HG03103 (cell line): ENCODE data around the gene STH.
"Not testable (repeated sequence)": the region's sequence is repeated elsewhere in the genome, so short reads cannot be mapped to it uniquely, and the experiment has no call there.

Experiments used
- ATAC-seq: cut with Tn5 transposase; IDR thresholded peaks from one replicate; pipeline ENCODE4 v1.9.1; 2021; ENCODE audit warnings: low read depth; ENCODE audit not compliant: unreplicated experiment

Gene STH

DNA sequence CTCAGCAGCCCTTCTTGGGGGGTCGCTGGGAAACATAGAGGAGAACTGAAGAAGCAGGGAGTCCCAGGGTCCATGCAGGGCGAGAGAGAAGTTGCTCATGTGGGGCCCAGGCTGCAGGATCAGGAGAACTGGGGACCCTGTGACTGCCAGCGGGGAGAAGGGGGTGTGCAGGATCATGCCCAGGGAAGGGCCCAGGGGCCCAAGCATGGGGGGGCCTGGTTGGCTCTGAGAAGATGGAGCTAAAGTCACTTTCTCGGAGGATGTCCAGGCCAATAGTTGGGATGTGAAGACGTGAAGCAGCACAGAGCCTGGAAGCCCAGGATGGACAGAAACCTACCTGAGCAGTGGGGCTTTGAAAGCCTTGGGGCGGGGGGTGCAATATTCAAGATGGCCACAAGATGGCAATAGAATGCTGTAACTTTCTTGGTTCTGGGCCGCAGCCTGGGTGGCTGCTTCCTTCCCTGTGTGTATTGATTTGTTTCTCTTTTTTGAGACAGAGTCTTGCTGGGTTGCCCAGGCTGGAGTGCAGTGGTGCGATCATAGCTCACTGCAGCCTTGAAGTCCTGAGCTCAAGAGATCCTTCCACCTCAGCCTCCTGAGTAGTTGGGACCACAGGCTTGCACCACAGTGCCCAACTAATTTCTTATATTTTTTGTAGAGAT, 3.4 kb downstream of the STH start:
- no peak for ATAC-seq

DNA sequence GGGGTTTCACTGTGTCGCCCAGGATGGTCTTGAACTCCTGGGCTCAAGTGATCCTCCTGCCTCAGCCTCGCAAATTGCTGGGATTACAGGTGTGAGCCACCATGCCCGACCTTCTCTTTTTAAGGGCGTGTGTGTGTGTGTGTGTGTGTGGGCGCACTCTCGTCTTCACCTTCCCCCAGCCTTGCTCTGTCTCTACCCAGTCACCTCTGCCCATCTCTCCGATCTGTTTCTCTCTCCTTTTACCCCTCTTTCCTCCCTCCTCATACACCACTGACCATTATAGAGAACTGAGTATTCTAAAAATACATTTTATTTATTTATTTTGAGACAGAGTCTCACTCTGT, 3.9 kb downstream of the STH start:
- ATAC-seq: no peak

DNA sequence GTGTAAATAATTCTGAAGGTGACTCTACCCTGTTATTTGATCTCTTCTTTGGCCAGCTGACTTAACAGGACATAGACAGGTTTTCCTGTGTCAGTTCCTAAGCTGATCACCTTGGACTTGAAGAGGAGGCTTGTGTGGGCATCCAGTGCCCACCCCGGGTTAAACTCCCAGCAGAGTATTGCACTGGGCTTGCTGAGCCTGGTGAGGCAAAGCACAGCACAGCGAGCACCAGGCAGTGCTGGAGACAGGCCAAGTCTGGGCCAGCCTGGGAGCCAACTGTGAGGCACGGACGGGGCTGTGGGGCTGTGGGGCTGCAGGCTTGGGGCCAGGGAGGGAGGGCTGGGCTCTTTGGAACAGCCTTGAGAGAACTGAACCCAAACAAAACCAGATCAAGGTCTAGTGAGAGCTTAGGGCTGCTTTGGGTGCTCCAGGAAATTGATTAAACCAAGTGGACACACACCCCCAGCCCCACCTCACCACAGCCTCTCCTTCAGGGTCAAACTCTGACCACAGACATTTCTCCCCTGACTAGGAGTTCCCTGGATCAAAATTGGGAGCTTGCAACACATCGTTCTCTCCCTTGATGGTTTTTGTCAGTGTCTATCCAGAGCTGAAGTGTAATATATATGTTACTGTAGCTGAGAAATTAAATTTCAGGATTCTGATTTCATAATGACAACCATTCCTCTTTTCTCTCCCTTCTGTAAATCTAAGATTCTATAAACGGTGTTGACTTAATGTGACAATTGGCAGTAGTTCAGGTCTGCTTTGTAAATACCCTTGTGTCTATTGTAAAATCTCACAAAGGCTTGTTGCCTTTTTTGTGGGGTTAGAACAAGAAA, 5.1 kb downstream of the STH start:
- ATAC-seq: no peak

DNA sequence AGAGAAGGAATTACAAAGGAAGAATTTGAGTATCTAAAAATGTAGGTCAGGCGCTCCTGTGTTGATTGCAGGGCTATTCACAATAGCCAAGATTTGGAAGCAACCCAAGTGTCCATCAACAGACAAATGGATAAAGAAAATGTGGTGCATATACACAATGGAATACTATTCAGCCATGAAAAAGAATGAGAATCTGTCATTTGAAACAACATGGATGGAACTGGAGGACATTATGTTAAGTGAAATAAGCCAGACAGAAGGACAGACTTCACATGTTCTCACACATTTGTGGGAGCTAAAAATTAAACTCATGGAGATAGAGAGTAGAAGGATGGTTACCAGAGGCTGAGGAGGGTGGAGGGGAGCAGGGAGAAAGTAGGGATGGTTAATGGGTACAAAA, 7.0 kb downstream of the STH start:
- ATAC-seq: not testable (repeated sequence)

DNA sequence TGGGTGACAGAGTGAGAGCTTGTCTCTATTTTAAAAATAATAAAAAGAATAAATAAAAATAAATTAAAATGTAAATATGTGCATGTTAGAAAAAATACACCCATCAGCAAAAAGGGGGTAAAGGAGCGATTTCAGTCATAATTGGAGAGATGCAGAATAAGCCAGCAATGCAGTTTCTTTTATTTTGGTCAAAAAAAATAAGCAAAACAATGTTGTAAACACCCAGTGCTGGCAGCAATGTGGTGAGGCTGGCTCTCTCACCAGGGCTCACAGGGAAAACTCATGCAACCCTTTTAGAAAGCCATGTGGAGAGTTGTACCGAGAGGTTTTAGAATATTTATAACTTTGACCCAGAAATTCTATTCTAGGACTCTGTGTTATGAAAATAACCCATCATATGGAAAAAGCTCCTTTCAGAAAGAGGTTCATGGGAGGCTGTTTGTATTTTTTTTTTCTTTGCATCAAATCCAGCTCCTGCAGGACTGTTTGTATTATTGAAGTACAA, 8.5 kb downstream of the STH start:
- ATAC-seq: no peak

DNA sequence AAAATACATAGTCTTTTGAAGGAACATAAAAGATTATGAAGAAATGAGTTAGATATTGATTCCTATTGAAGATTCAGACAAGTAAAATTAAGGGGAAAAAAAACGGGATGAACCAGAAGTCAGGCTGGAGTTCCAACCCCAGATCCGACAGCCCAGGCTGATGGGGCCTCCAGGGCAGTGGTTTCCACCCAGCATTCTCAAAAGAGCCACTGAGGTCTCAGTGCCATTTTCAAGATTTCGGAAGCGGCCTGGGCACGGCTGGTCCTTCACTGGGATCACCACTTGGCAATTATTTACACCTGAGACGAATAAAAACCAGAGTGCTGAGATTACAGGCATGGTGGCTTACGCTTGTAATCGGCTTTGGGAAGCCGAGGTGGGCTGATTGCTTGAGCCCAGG, 9.5 kb downstream of the STH start:
- no peak for ATAC-seq

DNA sequence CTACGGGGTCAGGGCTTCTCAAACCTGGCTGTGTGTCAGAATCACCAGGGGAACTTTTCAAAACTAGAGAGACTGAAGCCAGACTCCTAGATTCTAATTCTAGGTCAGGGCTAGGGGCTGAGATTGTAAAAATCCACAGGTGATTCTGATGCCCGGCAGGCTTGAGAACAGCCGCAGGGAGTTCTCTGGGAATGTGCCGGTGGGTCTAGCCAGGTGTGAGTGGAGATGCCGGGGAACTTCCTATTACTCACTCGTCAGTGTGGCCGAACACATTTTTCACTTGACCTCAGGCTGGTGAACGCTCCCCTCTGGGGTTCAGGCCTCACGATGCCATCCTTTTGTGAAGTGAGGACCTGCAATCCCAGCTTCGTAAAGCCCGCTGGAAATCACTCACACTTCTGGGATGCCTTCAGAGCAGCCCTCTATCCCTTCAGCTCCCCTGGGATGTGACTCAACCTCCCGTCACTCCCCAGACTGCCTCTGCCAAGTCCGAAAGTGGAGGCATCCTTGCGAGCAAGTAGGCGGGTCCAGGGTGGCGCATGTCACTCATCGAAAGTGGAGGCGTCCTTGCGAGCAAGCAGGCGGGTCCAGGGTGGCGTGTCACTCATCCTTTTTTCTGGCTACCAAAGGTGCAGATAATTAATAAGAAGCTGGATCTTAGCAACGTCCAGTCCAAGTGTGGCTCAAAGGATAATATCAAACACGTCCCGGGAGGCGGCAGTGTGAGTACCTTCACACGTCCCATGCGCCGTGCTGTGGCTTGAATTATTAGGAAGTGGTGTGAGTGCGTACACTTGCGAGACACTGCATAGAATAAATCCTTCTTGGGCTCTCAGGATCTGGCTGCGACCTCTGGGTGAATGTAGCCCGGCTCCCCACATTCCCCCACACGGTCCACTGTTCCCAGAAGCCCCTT, 10.9 kb downstream of the STH start:
- no peak for ATAC-seq

DNA sequence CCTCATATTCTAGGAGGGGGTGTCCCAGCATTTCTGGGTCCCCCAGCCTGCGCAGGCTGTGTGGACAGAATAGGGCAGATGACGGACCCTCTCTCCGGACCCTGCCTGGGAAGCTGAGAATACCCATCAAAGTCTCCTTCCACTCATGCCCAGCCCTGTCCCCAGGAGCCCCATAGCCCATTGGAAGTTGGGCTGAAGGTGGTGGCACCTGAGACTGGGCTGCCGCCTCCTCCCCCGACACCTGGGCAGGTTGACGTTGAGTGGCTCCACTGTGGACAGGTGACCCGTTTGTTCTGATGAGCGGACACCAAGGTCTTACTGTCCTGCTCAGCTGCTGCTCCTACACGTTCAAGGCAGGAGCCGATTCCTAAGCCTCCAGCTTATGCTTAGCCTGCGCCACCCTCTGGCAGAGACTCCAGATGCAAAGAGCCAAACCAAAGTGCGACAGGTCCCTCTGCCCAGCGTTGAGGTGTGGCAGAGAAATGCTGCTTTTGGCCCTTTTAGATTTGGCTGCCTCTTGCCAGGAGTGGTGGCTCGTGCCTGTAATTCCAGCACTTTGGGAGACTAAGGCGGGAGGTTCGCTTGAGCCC, 11.6 kb downstream of the STH start:
- ATAC-seq: no peak

DNA sequence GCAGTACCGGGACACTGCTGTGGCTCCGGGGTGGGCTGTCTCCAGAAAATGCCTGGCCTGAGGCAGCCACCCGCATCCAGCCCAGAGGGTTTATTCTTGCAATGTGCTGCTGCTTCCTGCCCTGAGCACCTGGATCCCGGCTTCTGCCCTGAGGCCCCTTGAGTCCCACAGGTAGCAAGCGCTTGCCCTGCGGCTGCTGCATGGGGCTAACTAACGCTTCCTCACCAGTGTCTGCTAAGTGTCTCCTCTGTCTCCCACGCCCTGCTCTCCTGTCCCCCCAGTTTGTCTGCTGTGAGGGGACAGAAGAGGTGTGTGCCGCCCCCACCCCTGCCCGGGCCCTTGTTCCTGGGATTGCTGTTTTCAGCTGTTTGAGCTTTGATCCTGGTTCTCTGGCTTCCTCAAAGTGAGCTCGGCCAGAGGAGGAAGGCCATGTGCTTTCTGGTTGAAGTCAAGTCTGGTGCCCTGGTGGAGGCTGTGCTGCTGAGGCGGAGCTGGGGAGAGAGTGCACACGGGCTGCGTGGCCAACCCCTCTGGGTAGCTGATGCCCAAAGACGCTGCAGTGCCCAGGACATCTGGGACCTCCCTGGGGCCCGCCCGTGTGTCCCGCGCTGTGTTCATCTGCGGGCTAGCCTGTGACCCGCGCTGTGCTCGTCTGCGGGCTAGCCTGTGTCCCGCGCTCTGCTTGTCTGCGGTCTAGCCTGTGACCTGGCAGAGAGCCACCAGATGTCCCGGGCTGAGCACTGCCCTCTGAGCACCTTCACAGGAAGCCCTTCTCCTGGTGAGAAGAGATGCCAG, 12.9 kb downstream of the STH start:
- no peak for ATAC-seq

DNA sequence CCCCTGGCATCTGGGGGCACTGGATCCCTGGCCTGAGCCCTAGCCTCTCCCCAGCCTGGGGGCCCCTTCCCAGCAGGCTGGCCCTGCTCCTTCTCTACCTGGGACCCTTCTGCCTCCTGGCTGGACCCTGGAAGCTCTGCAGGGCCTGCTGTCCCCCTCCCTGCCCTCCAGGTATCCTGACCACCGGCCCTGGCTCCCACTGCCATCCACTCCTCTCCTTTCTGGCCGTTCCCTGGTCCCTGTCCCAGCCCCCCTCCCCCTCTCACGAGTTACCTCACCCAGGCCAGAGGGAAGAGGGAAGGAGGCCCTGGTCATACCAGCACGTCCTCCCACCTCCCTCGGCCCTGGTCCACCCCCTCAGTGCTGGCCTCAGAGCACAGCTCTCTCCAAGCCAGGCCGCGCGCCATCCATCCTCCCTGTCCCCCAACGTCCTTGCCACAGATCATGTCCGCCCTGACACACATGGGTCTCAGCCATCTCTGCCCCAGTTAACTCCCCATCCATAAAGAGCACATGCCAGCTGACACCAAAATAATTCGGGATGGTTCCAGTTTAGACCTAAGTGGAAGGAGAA, 13.5 kb downstream of the STH start:
- ATAC-seq: no peak

DNA sequence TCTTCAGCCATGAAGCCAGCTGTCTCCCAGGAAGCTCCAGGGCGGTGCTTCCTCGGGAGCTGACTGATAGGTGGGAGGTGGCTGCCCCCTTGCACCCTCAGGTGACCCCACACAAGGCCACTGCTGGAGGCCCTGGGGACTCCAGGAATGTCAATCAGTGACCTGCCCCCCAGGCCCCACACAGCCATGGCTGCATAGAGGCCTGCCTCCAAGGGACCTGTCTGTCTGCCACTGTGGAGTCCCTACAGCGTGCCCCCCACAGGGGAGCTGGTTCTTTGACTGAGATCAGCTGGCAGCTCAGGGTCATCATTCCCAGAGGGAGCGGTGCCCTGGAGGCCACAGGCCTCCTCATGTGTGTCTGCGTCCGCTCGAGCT, 14.1 kb downstream of the STH start:
- ATAC-seq: no peak

DNA sequence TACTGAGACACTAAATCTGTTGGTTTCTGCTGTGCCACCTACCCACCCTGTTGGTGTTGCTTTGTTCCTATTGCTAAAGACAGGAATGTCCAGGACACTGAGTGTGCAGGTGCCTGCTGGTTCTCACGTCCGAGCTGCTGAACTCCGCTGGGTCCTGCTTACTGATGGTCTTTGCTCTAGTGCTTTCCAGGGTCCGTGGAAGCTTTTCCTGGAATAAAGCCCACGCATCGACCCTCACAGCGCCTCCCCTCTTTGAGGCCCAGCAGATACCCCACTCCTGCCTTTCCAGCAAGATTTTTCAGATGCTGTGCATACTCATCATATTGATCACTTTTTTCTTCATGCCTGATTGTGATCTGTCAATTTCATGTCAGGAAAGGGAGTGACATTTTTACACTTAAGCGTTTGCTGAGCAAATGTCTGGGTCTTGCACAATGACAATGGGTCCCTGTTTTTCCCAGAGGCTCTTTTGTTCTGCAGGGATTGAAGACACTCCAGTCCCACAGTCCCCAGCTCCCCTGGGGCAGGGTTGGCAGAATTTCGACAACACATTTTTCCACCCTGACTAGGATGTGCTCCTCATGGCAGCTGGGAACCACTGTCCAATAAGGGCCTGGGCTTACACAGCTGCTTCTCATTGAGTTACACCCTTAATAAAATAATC, 14.6 kb downstream of the STH start:
- ATAC-seq: no peak

DNA sequence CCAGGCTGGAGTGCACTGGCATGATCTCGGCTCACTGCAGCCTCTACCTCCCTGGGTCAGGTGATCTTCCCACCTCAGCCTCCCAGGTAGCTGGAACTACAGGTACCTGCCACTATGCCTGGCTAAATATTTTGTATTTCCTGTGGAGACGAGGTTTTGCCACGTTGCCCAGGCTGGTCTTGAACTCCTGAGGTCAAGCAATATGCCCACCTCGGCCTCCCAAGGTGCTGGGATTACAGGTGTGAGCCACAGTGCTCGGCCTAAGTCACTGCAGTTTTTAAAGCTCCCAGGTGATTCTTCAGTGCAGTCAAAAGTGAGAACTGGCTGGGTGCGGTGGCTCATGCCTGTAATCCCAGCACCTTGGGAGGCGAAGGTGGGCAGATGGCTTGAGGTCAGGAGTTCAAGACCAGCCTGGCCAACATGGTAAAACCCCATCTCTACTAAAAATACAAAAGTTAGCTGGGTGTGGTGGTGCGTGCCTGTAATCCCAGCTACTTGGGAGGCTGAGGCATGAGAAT, 20.4 kb downstream of the STH start:
- ATAC-seq: not testable (repeated sequence)

DNA sequence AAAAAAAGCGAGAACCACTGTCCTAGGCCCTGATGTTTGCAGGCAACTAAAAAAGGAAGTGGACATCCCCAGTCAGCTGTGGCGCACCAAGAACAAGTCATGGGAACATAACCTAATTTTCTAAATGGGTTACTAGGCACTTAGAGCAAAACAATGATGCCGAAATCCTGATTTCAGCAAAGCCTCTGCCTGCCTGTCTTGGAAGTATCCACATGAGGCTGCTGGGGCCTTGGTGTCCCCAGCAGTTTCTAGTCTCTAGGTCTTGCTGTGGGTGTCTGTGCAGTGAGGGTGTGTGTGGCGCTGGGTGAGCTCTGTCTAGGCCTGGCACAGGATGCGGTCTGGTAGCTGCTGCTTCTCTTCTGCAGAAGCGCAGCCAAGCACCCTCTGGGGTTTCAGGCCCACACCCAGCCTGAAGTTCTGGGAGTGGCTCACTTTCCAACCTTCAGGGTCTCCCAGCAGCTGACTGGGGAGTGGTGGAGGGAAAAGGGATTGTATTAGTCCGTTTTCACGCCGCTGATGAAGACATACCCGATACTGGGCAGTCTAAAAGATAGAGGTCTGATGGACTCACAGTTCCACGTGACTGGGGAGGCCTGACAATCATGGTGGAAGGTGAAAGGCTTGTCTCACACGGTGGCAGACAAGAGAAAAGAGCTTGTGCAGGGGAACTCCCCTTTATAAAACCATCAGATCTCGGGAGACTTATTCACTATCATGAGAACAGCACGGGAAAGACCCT, 21.1 kb downstream of the STH start:
- no peak for ATAC-seq

DNA sequence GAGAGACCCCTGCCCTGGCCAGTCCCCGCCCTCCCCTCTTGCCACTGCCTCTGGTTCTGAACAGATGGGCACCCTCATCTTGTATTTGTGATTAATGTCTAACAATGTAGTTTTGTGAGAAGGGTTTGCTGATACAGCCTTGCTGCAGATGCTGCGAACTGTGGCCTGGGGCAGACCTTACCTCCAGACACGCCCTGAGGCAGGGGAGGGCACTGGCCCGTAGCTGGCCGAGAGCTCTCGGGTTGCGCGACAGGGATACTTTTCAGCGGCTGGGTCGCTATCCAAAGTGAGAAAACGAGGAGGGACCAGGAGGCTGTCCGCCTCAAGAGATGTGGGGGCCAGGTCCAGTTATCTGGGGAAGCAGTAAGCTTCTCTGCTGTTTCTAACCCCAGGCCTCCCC, 21.9 kb downstream of the STH start:
- ATAC-seq: no peak

DNA sequence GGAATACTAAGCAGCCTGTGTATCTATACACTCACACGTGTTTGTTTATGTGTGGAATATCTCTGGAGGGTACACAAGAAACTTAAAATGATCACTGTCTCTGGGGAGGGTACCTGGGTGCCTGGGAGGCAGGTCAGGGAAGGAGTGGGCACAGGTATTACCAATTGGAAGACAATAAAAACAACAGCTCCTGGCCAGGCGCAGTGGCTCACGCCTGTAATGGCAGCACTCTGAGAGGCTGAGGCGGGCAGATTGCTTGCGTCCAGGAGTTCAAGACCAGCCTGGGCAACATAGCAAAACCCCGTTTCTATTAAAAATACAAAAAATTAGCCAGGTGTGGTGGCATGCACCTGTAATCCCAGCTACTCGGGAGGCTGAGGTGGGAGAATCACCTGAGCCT, 24.3 kb downstream of the STH start:
- ATAC-seq: not testable (repeated sequence)

DNA sequence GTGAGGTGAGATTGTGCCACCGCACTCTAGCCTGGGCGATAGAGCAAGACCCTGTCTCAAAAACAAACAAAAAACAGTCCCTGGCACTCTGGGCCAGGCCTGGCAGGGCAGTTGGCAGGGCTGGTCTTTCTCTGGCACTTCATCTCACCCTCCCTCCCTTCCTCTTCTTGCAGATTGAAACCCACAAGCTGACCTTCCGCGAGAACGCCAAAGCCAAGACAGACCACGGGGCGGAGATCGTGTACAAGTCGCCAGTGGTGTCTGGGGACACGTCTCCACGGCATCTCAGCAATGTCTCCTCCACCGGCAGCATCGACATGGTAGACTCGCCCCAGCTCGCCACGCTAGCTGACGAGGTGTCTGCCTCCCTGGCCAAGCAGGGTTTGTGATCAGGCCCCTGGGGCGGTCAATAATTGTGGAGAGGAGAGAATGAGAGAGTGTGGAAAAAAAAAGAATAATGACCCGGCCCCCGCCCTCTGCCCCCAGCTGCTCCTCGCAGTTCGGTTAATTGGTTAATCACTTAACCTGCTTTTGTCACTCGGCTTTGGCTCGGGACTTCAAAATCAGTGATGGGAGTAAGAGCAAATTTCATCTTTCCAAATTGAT, 24.8 kb downstream of the STH start:
- ATAC-seq: no peak

DNA sequence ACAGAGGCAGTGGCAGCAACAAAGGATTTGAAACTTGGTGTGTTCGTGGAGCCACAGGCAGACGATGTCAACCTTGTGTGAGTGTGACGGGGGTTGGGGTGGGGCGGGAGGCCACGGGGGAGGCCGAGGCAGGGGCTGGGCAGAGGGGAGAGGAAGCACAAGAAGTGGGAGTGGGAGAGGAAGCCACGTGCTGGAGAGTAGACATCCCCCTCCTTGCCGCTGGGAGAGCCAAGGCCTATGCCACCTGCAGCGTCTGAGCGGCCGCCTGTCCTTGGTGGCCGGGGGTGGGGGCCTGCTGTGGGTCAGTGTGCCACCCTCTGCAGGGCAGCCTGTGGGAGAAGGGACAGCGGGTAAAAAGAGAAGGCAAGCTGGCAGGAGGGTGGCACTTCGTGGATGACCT, 25.5 kb downstream of the STH start:
- ATAC-seq: no peak
